GM12801 (cell line): Measurements from ENCODE around the gene MT1A.

ENCODE experiments used
- TF ChIP-seq, protein P1 (sequence below): IDR thresholded peaks from one replicate; pipeline ENCODE4 v1.5.1; 2011; ENCODE audit warnings: control low read depth; ENCODE audit not compliant: insufficient read length; ENCODE audit errors: extremely low read depth

Gene MT1A

DNA sequence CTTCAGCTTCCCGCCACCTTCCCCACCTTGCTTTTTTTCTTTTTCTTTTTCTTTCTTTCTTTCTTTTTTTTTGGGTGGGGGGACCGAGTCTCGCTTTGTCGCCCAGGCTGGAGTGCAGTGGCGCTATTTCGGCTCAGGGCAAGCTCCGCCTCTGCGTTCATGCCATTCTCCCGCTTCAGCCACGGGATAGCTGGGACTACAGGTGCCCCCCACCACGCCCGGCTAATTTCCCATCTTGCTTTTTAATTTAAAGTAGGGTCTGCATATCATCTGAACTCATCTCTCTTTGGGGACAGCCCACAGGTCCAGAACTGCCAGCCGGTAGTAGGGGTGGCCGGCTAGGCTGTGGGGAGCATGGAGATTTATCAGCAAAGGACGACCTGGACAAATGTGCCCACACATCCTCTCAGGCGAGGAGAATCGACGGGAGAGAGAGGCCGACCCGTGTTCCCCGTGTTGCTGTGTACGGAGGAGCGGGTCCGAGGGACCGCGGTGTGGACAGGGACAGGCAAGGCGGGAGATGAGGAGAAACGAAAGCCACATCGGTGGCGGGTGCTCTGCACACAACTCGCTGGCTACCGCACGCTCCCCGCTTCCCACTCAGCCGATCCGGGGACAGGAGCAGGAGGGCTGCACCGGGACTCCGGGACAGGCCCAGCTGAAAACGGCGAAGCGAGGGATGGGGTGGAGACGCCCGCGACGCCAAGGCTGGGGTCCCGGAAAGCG, 3.6 kb upstream of the MT1A start:
- TF ChIP-seq, protein P1, sequence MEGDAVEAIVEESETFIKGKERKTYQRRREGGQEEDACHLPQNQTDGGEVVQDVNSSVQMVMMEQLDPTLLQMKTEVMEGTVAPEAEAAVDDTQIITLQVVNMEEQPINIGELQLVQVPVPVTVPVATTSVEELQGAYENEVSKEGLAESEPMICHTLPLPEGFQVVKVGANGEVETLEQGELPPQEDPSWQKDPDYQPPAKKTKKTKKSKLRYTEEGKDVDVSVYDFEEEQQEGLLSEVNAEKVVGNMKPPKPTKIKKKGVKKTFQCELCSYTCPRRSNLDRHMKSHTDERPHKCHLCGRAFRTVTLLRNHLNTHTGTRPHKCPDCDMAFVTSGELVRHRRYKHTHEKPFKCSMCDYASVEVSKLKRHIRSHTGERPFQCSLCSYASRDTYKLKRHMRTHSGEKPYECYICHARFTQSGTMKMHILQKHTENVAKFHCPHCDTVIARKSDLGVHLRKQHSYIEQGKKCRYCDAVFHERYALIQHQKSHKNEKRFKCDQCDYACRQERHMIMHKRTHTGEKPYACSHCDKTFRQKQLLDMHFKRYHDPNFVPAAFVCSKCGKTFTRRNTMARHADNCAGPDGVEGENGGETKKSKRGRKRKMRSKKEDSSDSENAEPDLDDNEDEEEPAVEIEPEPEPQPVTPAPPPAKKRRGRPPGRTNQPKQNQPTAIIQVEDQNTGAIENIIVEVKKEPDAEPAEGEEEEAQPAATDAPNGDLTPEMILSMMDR, result no peak

DNA sequence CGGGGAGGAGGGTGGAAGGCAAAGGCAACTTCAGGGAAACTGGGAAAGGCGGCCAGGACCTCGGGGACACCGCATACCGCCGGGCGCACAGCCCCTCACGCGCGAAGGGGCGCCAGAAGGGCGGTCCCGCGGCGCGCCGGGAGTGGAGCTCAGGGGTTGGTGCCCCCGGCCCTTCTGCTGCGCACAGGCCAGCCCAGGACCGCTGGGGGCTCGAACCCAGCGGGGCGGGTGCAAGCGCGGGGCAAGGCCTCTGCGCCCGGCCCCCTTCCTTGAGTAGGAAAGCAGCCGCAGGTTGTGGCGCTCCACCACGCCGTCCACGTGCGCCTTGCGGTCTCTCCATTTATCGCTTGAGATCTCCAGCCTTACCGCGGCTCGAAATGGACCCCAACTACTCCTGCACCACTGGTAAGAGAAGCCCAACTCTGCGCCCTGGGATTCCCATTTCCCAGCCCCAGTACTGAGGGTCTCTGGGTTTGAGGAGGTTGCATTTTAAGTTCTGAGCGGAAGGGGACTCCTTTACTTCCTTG, 3.0 kb upstream of the MT1A start:
- TF ChIP-seq, protein P1, result no peak

DNA sequence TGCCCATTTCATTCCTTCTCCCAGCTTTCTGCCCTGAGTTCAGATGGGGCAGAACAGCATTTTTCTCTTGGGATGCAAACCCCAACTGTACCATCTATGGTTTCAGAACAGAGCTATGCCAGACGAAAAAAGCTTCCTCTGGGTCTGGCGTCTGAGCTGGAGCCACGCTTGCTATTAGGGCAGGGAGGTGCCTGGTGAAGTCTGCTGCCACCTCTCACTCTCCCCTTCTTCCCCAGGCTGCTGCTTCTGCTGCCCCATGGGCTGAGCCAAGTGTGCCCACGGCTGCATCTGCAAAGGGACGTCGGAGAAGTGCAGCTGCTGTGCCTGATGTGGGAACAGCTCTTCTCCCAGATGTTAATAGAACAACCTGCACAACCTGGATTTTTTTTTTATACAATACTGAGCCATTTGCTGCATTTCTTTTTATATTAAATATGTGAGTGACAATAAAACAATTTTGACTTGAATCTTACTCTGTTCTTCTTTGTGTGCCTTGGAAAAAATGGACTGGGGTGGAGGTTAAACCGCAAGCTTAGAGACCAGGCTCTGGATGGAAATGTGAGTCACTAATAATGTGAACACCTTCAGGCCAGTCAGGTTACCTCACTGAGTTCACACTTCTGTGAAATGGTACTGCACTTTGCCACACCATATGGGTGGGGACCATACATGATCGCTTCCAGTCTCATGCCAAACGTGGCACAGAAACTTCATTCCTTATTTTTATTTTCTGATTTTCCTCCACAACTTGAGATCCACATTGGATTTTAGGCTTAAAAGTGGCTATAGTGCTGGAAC, 1.7 kb upstream of the MT1A start:
- TF ChIP-seq, protein P1, result no peak

DNA sequence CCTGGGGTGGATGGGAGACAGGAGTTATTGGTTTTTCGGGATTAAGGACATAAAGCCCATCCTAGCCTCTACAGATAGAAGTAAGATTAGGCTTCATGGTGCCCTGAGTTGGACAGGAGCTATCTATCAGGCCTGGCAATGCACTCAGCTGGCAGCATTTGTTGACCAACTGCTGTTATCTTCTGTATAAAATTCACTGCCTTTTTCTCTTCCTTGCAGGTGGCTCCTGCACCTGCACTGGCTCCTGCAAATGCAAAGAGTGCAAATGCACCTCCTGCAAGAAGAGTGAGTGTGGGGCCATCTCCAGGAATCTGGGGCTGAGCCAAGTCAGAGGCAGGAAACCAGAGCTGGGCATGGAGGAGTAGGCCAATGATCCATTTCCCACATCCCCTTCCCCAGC, 579 bp downstream of the MT1A start:
- TF ChIP-seq, protein P1, result no peak

DNA sequence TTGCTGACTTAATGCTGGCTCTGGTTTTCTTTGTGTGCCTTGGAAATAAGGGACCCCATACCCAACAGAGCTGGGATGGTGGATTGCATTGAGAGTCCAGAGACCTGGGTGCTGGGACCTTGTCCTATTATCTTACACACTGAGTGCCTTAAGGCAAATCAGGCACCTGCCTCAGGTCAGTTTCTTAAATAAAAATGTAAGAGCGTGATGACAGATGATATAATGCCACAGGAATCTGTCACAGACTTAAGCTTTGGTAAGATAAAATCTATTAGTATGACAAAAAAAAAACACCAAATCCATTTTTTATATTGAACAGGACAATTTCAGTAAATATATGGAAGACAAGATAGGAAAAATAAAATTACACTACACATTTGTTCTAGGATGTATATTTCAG, 1.6 kb downstream of the MT1A start:
- TF ChIP-seq, protein P1, result no peak

DNA sequence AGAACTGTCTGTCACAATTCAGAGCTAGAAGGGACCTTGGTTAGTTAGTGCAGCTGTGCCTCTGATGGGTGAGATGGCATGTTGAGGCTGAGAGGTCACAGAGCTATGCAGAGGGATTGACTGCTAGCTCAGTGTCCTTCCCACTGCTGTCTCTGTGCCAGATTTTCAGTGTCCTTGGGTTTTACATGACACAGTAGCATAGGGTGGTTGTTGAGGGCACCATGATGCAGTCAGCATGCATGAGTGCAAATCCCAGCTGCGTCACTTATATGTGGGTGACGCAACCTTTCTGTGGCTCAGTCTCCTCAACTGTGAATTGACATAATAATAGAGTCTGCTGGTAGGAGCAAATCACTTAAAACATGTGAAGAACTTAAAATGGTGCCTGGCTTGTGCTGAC, 2.7 kb downstream of the MT1A start:
- TF ChIP-seq, protein P1, result no peak

DNA sequence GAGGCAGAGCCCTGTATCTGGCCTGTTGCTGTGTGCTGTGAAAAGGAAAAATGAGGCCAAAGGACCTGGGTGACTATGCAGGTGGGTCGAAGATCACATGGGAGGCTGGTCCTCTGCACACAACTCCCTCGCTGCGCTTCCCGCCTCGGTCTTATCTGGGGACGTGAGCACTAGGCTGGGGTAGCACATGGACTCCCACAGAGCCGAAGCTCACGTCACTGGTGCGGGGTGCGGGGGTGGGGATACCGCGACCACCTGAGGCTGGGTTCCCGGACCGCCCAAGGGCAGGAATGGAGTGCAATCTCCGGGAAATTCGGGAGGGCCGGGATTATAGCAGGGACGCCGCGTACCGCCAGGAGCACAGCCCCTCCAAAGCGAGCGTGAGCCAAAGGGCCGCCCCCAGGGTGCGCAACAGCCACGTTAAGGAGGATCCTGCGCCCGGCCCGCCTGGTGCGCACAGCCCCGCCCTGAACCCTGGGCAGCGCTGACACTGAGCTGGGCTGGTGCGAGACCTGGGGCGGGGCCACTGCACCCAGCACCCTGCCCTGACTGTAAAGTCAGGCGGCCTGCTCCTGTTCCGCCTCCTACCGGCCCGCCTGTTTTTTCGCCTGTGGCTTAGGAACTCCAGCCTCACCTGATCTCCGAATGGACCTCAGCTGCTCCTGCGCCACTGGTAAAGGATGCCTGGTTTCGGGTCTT, 4.8 kb downstream of the MT1A start:
- TF ChIP-seq, protein P1, result no peak
